LNCaP clone FGC (cell line): Measurements from ENCODE around the gene RAG2.

Experiments
- DNase-seq: peaks from one replicate; pipeline ENCODE4 v3.0.0-alpha.2; 2011; ENCODE audit warnings: low read depth
- H3K4me3 ChIP-seq: 2 replicates; pipeline ENCODE4 v1.5.1; 2011; ENCODE audit warnings: mild to moderate bottlenecking, low read depth, low read length, control low read depth
- TF ChIP-seq, protein P1 (sequence below): IDR thresholded peaks from 2 replicates; pipeline ENCODE4 v1.5.1; 2012; ENCODE audit warnings: mild to moderate bottlenecking; ENCODE audit not compliant: control insufficient read depth, insufficient read depth; ENCODE audit errors: extremely low read depth

RAG2 gene

DNA sequence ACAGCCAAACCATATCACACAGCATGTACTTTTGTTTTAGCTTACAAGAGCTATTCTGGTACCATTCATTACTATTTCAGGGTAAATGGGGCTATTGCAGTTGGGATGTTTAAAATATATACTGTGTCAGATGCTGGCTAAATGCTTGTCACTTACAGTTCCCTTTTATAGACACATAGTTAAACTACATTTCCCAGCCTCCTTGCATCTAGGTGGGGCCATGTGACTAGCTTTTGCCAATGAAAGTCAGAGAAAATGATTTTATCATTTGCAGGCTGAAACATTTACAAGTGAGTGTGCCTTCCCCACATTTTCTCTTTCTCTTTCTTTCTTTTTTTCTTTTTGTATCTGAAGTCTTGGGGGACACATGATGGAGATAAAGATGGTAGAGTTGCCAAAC, 11.5 kb downstream of the RAG2 start:
- TF ChIP-seq, protein P1, sequence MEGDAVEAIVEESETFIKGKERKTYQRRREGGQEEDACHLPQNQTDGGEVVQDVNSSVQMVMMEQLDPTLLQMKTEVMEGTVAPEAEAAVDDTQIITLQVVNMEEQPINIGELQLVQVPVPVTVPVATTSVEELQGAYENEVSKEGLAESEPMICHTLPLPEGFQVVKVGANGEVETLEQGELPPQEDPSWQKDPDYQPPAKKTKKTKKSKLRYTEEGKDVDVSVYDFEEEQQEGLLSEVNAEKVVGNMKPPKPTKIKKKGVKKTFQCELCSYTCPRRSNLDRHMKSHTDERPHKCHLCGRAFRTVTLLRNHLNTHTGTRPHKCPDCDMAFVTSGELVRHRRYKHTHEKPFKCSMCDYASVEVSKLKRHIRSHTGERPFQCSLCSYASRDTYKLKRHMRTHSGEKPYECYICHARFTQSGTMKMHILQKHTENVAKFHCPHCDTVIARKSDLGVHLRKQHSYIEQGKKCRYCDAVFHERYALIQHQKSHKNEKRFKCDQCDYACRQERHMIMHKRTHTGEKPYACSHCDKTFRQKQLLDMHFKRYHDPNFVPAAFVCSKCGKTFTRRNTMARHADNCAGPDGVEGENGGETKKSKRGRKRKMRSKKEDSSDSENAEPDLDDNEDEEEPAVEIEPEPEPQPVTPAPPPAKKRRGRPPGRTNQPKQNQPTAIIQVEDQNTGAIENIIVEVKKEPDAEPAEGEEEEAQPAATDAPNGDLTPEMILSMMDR, result no peak
- no peak overlapping the region for H3K4me3 ChIP-seq
- DNase-seq, result no peak

DNA sequence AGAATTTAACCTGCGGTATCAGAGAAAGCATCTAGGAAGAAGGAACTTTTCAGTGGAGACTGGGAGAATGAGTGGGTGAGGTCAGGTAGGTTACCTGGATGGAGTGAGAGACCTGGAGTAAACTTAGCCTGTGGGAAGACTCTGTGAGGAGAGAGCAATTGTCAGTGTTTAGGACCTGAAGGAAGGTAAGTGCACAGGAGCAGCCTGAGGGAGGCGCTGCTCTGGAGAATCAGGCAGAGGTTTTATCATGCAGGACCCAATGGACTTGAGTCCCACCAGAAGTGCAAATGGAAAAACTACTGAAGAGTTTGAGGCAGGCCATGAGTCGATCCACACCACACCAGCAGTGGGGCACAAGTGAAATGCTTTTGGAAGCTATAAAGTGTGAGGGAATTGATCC, 14.4 kb downstream of the RAG2 start:
- H3K4me3 ChIP-seq, result no peak overlapping the region
- DNase-seq, result no peak
- TF ChIP-seq, protein P1, result no peak

DNA sequence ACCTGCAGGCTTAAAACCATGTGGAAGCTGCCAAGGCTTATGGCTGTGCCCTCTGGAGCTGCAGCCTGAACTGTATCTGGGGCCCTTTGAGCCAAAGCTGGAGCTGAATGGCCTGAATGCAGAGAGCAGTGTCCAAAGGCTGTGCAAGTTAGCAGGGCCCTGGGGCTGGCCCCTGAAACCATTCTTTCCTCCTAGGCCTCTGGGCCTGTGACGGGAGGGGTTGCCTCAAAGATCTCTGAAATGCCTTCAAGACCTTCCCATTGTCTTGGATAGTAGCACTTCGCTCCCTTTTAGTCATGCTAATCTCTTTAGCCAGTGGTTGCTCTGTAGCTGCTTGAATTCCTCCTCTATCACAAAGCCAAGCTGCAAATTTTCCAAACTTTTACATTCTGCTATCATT, 16.5 kb downstream of the RAG2 start:
- TF ChIP-seq, protein P1, result no peak
- H3K4me3 ChIP-seq, result no peak overlapping the region
- no peak for DNase-seq

DNA sequence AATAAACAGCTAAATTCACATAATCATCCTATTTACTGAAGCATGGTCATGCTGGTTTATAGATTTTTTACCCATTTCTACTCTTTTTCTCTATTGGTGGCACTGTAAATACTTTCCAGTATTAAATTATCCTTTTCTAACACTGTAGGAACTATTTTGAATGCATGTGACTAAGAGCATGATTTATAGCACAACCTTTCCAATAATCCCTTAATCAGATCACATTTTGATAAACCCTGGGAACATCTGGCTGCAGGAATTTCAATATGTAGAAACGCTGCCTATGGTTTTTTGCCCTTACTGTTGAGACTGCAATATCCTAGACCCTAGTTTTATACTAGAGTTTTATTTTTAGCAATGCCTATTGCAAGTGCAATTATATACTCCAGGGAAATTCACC, 19.6 kb downstream of the RAG2 start:
- DNase-seq, result no peak
- TF ChIP-seq, protein P1, result no peak
- H3K4me3 ChIP-seq, result no peak overlapping the region

DNA sequence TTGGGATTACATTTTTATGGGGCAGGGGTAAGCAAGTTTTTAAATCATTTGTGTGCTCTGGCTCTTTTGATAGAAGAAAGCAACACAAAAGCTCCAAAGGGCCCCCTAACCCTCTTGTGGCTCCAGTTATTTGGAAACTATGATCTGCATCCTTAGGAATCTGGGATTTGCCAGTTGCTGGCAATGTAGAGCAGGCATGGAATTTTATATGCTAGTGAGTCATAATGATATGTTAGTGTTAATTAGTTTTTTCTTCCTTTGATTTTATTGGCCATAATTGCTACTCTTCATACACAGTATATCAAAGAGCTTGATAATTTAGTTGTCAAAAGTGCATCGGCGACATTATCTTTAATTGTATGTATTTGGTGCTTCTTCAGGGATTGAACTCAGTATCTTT, 20.2 kb downstream of the RAG2 start:
- TF ChIP-seq, protein P1, result no peak
- no peak overlapping the region for H3K4me3 ChIP-seq
- DNase-seq, result no peak

DNA sequence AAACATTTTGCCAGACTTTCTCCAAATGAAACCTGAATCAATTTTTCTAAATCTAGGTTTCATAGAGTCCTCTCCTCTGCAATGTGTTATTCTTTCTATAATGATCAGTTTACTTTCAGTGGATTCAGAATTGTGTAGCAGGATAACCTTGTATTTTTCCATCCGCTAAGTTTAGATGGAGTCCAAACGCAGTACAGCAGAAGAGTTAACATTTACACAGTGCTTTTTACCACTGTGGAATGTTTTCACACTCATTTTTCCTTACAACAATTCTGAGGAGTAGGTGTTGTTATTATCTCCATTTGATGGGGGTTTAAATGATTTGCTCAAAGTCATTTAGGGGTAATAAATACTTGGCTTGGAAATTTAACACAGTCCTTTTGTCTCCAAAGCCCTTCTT, 20.7 kb downstream of the RAG2 start:
- H3K4me3 ChIP-seq, result no peak overlapping the region
- DNase-seq, result no peak
- TF ChIP-seq, protein P1, result no peak

DNA sequence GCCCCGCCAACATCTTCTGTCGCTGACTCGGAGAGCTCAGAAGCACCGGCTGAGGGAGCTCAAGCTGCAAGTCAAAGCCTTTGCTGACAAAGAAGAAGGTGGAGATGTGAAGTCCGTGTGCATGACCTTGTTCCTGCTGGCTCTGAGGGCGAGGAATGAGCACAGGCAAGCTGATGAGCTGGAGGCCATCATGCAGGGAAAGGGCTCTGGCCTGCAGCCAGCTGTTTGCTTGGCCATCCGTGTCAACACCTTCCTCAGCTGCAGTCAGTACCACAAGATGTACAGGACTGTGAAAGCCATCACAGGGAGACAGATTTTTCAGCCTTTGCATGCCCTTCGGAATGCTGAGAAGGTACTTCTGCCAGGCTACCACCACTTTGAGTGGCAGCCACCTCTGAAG, 23.6 kb downstream of the RAG2 start:
- TF ChIP-seq, protein P1, result no peak
- no peak overlapping the region for H3K4me3 ChIP-seq
- DNase-seq, result no peak
